AG10803 (cell line): Measurements from ENCODE around the gene CRY2.

Experiments
- DNase-seq: peaks from one replicate; pipeline ENCODE4 v3.0.0; 2010; ENCODE audit warnings: low read depth
- H3K4me3 ChIP-seq: 2 replicates; pipeline ENCODE4 v1.5.1; 2011; ENCODE audit warnings: mild to moderate bottlenecking, low read length, control low read depth
- CTCF ChIP-seq: conservative IDR thresholded peaks from 2 replicates; pipeline ENCODE4 v1.5.1; 2011; ENCODE audit warnings: mild to moderate bottlenecking, low read length, control low read depth, inconsistent platforms

Gene CRY2

DNA sequence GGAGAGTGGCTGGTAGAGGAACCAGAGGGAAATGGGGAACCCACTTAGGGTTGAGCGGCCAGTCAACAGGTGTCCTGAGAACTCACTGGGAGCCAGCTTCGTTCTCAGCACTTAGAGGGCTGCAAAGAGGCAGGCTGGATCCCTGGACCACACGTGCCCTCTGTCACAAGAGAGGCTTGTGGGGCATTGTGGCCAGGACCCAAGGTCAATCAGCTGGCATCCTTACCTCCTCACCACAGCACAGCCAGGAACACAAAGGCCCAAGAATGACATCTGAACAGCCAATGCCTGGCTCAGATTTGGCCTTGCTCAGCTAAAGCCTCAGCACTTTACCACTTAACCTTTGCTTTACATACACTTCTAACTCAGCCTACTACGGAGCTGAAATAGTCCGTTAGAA, 45.6 kb downstream of the CRY2 start:
- no peak for DNase-seq
- no peak overlapping the region for H3K4me3 ChIP-seq
- no peak for TF ChIP-seq CTCF

DNA sequence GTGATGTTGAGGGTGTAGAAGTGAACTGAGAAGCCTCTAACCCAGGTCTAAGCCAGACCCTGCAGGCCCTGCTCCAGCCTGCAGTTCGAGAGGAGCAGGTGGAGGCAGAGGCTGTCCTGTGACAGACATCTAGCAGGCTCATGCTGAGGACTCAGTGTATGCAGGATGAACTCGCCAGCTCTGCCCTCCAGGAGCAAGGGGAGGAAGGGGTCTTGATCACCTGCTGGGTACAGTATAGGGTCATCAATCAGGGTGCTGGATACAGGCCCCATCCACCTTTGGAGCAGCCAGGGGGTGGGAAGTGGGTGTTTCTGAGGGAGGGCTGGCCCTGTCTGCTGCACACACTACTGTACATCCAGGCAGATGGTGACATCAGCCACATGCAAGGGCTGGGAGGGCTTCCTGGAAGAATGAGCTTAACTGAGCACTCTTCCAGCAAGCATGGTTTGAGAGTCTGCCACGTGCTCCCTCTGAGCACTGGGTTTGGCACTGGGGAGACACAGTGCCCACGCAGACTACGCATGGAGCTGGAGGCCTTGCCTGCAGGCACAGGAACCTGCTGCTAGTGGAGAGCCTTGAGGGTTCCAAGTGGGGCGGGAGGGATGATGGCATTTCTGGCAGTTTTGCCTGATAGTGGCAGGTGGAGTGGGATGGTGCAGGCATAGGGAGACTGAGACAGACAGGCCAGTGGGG, 47.4 kb downstream of the CRY2 start:
- no peak for DNase-seq
- no peak for TF ChIP-seq CTCF
- no peak overlapping the region for H3K4me3 ChIP-seq

- DNase-seq: no peak
- TF ChIP-seq CTCF: no peak
- H3K4me3 ChIP-seq: no peak overlapping the region
Measured at GRCh38 chr11:45895553-45896259, 48.4 kb downstream of the CRY2 start.

DNA sequence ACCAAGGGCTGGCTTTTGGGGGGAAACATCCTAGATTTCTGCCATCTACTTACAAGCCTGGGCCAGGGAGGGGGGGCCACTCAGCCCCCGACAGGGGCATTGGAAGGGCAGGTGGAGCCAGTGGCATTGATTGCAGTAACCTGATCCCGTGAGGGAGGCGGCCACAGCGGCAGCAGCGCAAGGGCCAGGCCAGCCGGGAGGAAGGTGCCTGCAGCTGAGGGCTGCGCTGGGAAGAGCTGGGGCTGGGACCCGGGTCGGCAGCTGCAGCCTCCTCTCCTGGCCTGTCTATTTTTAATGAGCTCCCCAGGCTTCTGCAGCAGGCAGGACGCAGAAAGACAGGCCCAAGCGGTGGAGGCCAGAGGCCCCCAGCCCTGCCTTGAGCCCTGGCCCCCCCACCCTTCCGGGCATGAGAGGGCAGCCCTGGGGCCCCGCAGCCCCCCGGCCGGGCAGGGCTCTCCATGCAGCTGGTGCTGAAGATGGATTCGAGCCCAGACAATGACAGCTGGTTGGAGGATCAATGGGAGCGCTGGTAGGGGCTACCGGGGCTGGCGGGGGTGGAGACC, 49.2 kb downstream of the CRY2 start:
- no peak overlapping the region for H3K4me3 ChIP-seq
- DNase-seq: no peak
- TF ChIP-seq CTCF: no peak

DNA sequence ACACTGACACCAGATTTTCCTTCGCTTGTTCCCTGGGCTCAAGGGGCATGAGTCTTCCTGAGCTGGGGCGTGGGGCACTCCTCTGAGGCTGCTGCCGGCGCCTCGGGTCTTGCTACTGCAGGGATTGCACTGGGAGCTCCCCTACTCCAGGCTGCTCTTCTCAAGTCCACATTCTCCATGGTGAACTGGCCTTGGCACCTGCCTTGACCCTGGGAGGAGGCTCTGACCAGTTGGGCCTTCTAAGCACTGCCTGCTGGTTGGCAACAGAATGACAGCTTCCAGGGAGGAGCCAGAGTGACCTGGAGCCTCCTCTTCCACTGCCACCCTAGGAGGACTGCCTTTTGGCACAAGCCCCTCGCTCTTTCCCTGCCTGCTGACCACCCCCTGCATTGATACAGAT, 50.3 kb downstream of the CRY2 start:
- no peak for DNase-seq
- TF ChIP-seq CTCF: no peak
- no peak overlapping the region for H3K4me3 ChIP-seq

DNA sequence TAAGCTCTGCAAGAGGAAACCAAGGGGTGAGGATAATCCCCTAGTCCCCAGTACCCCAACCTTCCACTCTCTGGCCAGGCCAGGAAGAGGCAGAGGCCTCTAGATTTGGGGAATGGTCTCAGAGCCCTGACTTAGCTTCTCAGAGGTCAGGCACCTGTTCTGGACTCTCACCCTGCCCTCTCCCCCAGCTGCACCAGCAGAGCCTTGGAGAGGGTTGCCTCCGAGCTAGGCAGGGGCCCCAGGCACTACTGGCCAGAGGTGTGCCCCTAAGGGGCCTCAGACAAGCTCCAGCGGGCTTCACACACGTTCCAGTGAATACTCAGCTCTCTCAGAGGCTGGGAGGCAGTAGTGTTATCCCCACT, 51.8 kb downstream of the CRY2 start:
- TF ChIP-seq CTCF: no peak
- no peak for DNase-seq
- peak overlapping the region; percentile 54 for H3K4me3 ChIP-seq
